HUES64 (cell line): ENCODE results near the gene RING1.

Experiments
- H3K27ac ChIP-seq: 2 replicates; pipeline ENCODE4 v1.7.0; 2013; ENCODE audit warnings: low read depth, low read length, inconsistent platforms
- H3K27me3 ChIP-seq: 2 replicates; pipeline ENCODE4 v1.6.1; 2013; ENCODE audit warnings: mild to moderate bottlenecking, low read length; ENCODE audit not compliant: insufficient read depth
- H3K36me3 ChIP-seq: 2 replicates; pipeline ENCODE4 v1.6.1; 2013; ENCODE audit warnings: mild to moderate bottlenecking, low read length; ENCODE audit not compliant: insufficient read depth
- H3K4me1 ChIP-seq: 2 replicates; pipeline ENCODE4 v1.6.1; 2013; ENCODE audit warnings: mild to moderate bottlenecking, low read length, moderate library complexity; ENCODE audit not compliant: insufficient read depth
- H3K4me3 ChIP-seq: 2 replicates; pipeline ENCODE4 v1.5.1; 2013; ENCODE audit warnings: mild to moderate bottlenecking, low read length, moderate library complexity
- H3K9ac ChIP-seq: 2 replicates; pipeline ENCODE4 v1.6.1; 2013; ENCODE audit warnings: mild to moderate bottlenecking, low read depth, low read length
- H3K9me3 ChIP-seq: 2 replicates; pipeline ENCODE4 v1.6.1; 2013; ENCODE audit warnings: low read depth, low read length; ENCODE audit not compliant: insufficient read depth
- WGBS: fragments of 150-250, 120-280 bp; methylation state at CpG from one replicate; pipeline ENCODE4 v1.1.7; 2013; ENCODE audit warnings: missing lambda C conversion rate; 5-methylcytosine and 5-hydroxymethylcytosine counted together

RING1 gene

GRCh38 chr6:33167374-33168283 is 40.7 kb upstream of the RING1 start:
- 88% methylated on average over 17 of the region's 19 CpGs for WGBS
- Histone ChIP-seq H3K27ac (no peak overlapping the region), H3K9me3 (no peaks in the 10 kb centered on the region), H3K36me3 (no peaks in the 10 kb centered on the region), H3K4me3 (no peak overlapping the region), H3K4me1 (no peaks in the 10 kb centered on the region), H3K27me3 (peaks cover 2% of the 10 kb centered on the region), H3K9ac (no peak overlapping the region)

DNA sequence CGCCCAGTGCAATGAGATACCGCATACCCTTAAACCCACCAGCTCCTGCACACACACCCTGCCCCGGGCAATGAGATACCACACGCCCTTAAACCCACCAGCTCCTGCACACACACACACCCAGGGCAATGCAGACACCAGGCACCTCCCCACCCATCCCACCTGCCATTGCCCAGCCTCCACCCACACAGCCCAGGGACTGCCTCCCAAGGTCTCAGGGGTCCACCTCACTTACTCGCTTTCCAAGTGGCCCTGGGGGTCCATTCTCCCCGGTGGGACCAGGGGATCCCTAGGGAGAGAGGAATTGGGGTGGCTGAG is 40.1 kb upstream of the RING1 start:
- no peaks in the 10 kb centered on the region for H3K9me3 ChIP-seq
- H3K4me1 ChIP-seq: no peaks in the 10 kb centered on the region
- no peaks in the 10 kb centered on the region for H3K36me3 ChIP-seq
- no peak overlapping the region for H3K4me3 ChIP-seq
- no peak overlapping the region for H3K27ac ChIP-seq
- H3K27me3 ChIP-seq: no peaks in the 10 kb centered on the region; the same call in 1 of the 2 replicates
- H3K9ac ChIP-seq: no peak overlapping the region
- 75% methylated on average over 6 of the region's 6 CpGs for WGBS

- WGBS: 69% methylated on average over 5 of the region's 5 CpGs
- Histone ChIP-seq H3K4me3 (no peak overlapping the region), H3K36me3 (no peaks in the 10 kb centered on the region), H3K9ac (no peak overlapping the region), H3K27ac (no peak overlapping the region), H3K4me1 (no peaks in the 10 kb centered on the region), H3K27me3 (no peaks in the 10 kb centered on the region), H3K9me3 (no peaks in the 10 kb centered on the region)
These were observed 39.7 kb upstream of the RING1 start for GRCh38 chr6:33168639-33169038.

DNA sequence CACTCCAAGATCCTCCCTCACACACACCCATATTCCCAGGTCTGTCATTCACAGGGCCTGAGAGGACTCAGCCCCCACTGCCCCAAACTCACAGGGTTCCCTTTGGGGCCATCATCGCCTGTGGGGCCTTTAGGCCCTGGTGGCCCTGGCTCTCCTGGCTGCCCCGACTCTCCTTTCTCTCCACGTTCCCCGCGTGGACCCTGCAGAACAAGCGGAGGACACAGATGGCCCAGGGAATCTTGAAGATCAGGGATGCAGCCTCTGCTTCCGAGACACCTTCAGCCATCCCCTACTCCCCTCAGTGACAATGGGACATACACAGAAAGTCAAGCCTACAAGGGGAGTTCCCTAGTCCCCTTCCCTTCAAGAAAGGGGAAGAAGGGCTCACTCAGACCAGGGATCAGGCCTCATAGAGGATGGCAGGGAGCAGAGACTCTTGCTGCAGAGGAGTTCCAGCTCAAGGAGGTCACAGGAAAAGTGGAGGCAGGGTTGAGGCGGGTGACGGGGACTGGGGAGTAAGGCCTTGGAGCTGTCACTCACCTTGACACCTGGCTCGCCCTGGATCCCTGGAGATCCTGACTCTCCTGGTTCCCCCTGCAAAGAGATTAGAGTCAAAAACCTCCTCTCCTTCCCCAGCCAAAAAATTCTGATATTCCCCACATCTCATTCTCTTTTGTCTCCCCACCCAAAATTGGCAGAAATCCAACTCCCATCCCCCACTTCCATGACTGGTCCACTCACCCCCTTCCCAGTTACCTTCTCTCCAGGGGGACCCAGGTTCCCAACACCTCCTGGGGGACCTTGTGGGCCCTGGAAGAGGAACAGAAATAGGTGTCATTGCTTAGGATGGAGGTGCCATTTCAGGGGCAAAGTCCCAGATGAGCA is 38.8 kb upstream of the RING1 start:
- Histone ChIP-seq H3K4me1 (no peaks in the 10 kb centered on the region), H3K9me3 (no peaks in the 10 kb centered on the region), H3K27ac (no peak overlapping the region), H3K27me3 (no peaks in the 10 kb centered on the region), H3K4me3 (no peak overlapping the region), H3K36me3 (no peaks in the 10 kb centered on the region), H3K9ac (no peak overlapping the region)
- 89% methylated on average over 10 of the region's 10 CpGs for WGBS

GRCh38 chr6:33170176-33171015 is 37.9 kb upstream of the RING1 start:
- Histone ChIP-seq H3K36me3 (no peaks in the 10 kb centered on the region), H3K27ac (no peak overlapping the region), H3K4me3 (no peak overlapping the region), H3K27me3 (no peaks in the 10 kb centered on the region), H3K4me1 (no peaks in the 10 kb centered on the region), H3K9ac (no peak overlapping the region), H3K9me3 (no peaks in the 10 kb centered on the region)
- WGBS: 82% methylated on average over 9 of the region's 9 CpGs

DNA sequence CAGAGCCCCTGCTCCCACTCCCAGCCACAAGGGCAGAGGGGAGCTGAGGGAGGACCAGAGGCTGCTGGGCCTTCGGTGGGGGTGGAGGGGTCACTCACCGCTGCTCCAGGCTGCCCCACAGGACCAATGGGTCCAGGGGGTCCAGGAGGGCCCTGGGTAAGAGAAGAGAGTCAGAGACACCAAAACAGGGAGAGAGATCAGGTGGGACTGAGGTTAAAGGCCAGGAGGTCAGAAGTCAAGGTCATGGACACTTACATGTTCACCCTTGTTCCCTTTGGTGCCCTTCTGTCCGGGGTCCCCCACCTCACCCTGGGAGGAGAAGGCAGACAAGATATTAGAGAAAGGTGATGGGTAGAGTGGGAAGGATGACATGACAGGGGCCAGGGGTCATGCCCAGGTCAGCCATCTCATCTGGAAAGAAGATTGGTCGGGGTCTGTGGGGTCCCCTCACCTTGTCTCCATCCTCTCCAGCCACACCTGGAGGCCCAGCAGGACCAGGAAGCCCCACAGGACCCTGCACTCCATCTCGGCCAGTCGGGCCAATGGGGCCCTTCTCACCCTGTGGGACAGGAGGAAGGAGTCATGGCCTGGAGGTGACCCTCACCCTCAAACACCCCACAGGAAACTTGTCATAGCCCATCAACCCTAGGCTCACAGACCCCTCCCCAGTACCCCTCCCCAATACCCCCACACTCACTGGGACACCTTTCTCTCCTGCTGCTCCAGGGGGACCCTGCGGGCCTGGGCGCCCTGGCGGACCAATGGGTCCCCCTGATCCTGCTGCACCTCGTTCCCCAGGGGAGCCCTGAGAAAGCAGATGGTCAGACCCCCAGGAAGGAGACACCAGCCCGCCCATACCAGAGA is 37.1 kb upstream of the RING1 start:
- Histone ChIP-seq H3K9me3 (no peaks in the 10 kb centered on the region), H3K9ac (no peak overlapping the region), H3K36me3 (no peaks in the 10 kb centered on the region), H3K27ac (no peak overlapping the region), H3K27me3 (no peaks in the 10 kb centered on the region), H3K4me3 (no peak overlapping the region), H3K4me1 (no peaks in the 10 kb centered on the region)
- WGBS: 87% methylated on average over 11 of the region's 11 CpGs

GRCh38 chr6:33171880-33172687 is 36.2 kb upstream of the RING1 start:
- Histone ChIP-seq H3K9me3 (no peaks in the 10 kb centered on the region), H3K9ac (no peak overlapping the region), H3K27ac (no peak overlapping the region), H3K4me1 (no peaks in the 10 kb centered on the region), H3K27me3 (no peaks in the 10 kb centered on the region), H3K36me3 (no peaks in the 10 kb centered on the region), H3K4me3 (no peak overlapping the region)
- 74% methylated on average over 8 of the region's 8 CpGs for WGBS

DNA sequence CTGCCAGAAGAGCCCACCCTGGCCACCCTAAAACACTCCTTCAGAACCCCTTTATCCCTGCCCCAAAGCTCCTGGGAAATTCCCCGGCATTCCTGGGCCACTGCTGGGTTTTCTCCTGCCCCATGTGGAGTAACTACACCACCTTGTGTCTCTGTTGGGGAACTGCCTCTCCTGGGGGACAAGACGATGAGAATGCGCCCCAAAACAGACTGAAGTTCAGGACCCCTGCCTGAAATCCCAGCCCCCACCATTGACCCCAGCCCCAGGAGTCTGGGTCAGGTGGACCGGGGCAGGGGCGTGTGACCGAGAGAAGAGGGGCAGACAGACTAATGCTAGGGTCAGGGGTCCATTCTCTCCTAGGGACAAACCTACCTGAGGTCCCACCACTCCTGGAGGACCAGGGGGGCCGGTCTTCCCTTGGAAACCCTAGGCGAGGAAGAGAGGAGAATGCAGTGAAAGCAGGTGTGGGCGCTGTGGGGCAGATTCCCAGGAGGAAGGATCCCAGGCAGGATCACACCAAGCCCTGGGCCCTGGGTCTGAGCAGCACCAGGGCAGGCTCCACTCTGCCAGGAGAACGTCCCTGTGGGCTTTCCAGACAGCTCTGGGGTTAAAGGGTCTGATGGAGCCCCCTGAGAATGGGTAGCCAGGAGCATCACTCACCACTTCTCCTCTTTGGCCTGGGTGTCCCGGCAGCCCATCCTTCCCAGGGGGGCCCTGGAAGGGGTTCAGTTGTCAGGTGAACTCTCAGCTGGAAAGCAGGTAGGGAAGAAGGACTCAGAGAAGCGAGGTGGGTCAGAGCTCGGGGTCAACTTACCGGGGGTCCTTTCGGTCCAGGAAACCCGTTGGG is 35.4 kb upstream of the RING1 start:
- H3K9ac ChIP-seq: no peak overlapping the region
- 75% methylated on average over 16 of the region's 16 CpGs for WGBS
- H3K9me3 ChIP-seq: no peaks in the 10 kb centered on the region

GRCh38 chr6:33173535-33174180 is 34.6 kb upstream of the RING1 start:
- Histone ChIP-seq H3K36me3 (no peaks in the 10 kb centered on the region), H3K27me3 (no peaks in the 10 kb centered on the region), H3K4me1 (no peaks in the 10 kb centered on the region), H3K9me3 (no peaks in the 10 kb centered on the region), H3K9ac (no peak overlapping the region), H3K27ac (no peak overlapping the region), H3K4me3 (no peak overlapping the region)
- 87% methylated on average over 8 of the region's 11 CpGs for WGBS

More for the DNA sequence above, 35.4 kb upstream of the RING1 start:
- Histone ChIP-seq H3K27me3 (no peaks in the 10 kb centered on the region), H3K4me3 (no peak overlapping the region), H3K36me3 (no peaks in the 10 kb centered on the region), H3K4me1 (no peaks in the 10 kb centered on the region), H3K27ac (no peak overlapping the region)
